HG03103 (cell line): Measurements from ENCODE around the gene CYP4F22.
"Not testable (repeated sequence)": the region's sequence is repeated elsewhere in the genome, so short reads cannot be mapped to it uniquely, and the experiment has no call there.

Experiments used
- ATAC-seq: cut with Tn5 transposase; IDR thresholded peaks from one replicate; pipeline ENCODE4 v1.9.1; 2021; ENCODE audit warnings: low read depth; ENCODE audit not compliant: unreplicated experiment

Gene CYP4F22

DNA sequence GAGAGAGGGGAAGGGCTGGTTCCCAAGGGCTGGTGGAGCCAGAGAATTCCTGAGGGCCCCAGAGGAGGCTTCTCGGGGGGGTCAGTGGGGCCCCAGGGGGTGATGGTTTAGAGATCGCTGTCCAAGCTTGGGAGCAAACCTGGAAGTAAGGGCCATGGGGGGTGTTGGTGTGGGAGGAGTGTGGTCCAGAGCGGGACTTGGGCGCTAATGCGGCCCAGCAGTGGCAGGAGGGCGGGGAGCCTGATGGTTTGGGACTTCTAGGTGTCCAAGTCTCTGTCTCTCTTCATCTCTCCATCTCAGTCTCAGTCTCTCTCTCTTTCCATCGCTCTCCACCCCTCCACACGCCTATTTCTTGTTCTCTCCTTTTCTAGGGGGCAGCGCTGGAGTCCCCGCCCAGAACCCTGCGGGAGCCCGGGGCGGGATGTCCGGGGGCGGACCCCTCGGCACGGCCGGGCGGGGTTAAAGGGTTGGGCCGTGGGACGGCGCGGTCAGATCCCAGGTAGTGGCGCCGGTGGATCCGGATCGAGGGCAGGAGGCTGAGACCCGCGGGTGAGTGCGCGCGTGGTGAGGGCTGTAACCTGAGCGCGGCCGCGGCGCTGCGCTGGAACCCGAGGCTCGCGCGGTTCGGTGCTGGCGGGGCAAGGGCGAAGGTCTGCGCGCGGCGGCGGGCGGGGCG is at the start of gene CYP4F22:
Gene CYP4F22, plus strand, starts transcription at position 491 of the 676 bp plus-strand sequence. CDS start 16,812 bp downstream, outside the sequence.
- ATAC-seq = no peak

DNA sequence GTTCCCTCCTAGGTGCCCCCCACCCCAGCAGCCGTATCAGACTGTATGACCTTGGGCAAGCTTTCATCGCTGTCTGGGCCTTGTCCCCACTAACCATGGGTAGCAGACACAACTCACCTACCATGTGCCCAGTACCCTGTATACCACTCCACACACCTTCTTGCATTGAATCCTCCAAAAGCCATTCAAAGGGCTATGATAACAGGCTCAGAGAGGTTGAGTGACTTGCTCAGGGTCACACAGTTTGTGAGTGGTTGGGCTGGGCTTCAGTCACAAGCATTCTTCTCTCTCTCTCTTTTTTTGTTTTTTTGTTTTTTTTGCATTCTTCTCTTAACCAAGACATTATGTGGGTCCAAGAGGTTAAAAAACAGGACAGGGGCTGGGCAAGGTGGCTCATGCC is 46.6 kb upstream of the CYP4F22 start:
- ATAC-seq = no peak

DNA sequence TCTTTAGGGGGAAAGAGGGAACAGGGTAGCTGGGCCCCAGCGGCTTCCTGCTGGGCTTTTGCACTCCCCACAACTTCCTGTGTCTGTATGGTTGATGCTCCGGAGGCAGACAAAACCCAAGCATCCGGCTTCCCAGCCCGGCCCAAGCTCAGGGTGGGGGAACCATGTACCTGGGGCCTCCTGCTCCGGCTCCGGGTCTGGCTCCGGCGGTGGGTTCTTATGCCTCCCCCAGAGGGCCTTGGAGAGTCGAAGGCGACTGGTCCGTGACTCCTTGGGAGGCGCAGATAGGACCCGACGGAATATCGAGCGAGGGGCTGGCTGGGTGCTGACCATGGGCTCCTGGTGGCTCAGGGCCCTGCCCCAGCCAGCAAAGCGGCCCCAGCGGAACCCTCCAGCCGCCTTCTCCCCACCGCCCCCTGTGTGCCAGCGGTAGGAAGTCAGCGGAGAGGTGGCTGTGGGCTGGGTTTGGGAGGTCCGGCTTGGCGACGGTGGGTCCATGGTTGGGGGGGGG is 44.4 kb upstream of the CYP4F22 start:
- no peak for ATAC-seq

DNA sequence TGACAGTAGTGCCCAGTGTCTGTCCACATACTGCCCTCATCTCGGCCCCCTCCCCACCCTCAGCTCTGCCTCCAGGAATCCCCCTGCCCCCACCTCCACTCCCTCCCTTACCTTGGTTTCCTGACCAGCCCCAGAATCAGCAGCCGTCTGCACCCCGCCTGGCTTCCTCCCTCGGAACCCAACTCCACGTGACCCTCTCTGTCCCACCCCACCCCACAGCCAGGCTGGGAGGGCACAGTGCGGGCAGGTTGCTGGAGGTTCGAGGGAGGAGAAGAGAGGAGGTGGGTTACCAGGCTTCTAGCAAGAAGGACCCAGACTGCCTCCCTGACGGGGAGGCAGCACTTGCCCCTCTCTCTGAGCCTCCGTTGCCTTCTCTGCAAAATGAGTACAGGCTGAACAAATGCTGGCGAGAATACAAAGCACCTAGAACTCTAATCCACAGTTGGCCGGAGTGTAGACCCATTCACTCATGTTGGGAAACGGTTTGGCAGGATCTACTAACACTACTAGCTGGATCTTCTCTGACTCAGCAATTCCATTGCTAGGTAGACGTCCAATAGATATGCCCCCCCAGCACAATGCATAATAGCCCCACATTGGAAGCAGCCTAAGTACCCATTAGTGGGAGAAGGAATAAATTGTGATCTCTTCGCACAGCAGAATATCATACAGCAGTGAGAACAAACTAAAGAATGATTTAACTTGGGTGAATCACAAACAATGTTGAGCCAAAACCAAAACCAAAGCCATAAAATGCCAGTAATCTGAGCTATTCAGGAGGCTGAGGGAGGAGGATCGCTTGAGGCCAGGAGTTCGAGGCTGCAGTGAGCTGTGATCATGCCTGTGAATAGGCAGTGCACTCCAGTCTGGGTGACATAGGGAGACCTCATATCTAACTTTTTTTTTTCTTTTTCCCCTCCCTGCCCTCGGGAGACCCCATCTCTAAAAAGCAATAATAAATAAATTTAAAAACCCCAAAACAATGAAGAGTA is 43.6 kb upstream of the CYP4F22 start, which contains the start of gene RASAL3:
Gene RASAL3, minus strand, starts transcription at position 151 of the 992 bp plus-strand sequence. CDS start 186 bp downstream, outside the sequence.
- ATAC-seq = peak; percentile 54

DNA sequence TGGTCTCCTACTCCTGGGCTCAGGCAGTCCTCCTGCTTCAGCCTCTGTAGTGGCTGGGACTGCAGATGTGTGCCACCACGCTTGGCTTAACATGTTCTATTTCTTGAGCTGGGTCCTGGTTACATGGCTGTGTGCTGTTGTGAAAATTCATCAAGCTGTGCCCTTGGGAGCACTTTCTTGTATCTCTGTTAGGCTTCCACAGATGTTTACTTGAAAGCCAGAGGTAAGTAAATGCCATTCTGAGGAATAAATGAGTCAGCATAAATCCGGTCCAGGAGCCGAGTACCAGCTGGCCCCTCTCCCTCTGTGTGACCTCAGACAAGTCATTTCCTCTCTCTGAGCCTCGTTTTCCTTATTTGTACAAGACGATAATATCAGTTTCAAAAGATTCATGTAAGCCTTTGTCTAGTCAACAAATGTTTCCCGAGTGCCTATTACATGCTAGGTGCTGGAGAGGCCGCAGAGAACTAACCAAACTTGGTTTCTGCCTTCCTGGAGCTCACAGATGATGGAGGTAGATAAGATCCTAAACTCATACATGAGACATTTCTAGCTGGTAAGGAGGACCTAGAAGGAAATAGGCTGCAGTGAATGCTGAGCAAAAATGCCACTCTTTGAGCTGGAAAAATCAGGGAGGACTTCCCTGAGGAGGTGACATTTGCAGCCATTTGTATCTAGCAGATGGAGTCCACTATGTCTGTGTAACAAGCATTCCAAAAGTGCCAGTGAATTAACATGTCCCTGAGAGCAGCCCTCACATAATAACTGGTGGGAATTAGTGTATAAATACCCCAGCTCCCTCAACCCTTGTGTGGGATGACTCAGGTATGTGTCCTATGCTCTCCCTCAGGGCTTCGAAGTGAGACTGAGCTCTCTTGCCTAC is 41.2 kb upstream of the CYP4F22 start:
- ATAC-seq = peak; percentile 42

DNA sequence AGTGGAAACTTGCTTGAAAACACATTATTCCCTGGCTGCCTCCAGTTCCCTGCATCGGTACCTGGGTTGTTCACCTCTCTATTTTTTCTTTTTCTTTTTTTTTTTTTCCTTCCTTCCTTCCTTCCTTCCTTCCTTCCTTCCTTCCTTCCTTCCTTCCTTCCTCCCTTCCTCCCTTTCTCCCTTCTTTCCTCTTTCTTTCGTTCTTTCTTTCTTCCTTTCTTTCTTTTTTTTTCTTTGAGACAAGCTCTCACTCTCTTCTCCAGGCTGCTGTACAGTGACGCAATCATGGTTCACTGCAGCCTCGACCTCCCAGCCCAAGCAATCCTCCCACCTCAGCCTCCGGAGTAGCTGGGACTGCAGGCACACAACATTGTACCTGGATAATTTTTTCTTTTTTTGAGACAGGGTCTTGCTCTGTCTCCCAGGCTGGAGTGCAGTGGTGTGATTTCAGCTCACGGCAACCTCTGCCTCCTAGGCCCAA is 40.6 kb upstream of the CYP4F22 start:
- ATAC-seq = no peak

DNA sequence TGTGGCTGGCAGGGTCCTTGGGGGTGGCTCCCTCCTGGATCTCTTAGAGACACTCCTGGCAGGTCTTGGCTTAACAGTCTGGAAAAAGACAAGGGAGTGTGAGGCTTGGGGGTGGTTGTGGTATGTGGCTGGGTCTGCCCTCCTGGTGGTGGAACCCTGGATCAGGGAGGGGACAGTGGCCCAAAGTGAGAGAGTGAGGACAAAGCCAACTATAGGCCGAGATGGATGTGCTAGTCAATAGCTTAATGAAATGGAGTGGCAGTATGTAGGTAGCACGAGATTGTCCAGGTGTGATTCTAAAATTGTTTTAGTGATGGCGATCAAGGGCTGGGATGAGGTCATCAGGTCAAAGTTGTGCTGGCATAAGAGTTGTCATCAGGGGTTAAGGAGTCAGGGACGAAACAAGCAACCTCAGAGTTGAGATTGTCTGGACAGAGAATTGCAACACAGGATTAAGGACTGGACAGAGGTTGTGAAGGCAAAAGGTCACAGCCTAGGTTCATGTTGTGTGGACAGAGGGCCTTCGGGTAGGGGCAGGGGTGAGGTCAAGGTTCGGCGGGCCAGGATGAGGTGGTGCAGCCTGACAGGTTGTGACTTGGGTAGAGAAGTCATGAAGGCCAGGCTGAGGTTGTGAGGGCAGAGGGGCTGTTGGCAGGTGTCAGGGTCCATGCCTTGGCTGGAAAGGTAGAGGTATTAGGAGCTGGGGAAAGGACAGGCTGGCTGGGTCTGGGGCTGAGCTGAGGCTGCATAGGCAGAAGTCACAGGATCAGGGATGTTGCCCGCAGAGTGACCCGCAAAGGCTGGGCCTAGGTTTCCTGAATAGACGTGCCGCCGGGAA is 39.4 kb upstream of the CYP4F22 start:
- ATAC-seq = no peak

DNA sequence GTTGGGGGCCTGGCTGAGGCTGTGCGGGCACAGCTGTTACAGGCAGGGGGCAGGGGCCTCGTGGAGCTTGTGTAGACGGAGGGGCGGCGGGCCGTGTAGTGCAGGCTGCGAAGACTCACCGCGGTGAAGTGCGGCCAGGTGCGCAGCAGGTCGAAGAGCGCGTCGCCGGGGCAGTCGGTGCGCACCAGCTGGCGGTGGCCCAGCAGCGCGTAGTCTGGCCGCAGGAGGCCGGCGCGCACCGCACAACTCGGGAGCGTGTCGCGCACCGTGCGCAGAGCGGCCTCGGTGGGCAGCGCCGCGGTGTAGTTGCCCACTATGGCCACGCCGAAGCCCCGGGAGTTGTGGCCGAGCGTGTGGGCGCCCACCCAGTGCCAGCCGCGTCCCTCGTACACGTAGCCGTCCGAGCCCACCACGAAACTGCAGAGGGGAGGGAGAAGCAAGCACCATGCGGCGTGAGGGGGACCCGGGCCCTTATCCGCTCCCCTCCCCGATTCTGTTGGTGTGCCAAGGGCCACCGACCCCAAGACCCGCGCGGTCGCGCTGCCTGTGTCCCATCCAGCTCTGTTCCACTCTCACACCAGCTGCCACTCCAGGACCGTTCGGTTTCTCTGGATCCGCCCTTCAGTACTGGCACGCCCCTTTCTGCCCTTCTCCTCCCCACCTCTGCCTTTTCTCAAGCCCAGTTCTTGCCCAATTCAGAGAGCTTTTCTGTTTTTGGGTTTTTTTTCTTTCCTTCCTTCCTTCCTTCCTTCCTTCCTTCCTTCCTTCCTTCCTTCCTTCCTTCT is 38.6 kb upstream of the CYP4F22 start:
- no peak for ATAC-seq

DNA sequence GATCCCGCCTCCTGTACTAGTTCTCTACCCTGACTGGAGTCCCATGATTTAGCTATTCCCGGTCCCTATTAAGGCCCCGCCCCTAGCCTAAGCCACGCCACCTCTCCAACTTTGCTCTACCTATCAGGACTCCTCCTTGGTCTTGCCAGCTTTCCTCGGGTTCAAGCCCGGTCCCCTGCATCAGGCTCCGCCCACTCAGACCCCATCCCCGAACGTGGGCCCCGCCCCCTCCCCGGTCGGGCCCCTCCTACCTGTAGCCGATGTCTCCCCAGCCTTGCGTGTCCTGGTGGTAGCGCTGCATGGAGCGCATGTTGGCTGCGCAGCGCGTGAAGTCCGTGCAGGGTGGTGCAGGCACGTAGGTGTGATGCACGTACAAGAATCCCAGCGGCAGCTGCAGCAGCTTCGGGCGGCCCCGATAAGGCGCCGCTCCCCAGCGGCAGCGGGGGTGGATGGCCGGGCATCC is 36.7 kb upstream of the CYP4F22 start:
- ATAC-seq = no peak

- not testable (repeated sequence) for ATAC-seq
These were observed 34.5 kb upstream of the CYP4F22 start for GRCh38 chr19:15473821-15474220.

DNA sequence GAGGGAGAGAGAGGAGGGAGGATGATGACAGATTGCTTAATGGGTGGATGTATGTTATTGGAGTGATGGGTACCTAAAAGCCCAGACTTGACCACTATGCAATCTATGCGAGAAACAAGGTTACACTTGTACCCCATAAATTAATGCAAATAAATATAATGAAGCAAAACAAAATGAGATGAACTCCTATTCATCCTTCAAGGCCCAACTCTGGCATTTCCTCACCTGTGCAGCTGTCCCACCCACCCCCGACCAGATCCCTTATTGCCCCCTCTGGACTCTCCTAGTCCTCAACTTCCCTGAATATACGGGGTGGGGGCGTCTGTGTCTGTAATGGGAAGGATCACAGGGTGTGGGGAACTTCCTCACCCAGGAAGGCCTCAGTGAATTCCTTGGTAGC is 33.2 kb upstream of the CYP4F22 start:
- no peak for ATAC-seq

- ATAC-seq = no peak
These were observed 32.7 kb upstream of the CYP4F22 start for GRCh38 chr19:15475611-15476010.

DNA sequence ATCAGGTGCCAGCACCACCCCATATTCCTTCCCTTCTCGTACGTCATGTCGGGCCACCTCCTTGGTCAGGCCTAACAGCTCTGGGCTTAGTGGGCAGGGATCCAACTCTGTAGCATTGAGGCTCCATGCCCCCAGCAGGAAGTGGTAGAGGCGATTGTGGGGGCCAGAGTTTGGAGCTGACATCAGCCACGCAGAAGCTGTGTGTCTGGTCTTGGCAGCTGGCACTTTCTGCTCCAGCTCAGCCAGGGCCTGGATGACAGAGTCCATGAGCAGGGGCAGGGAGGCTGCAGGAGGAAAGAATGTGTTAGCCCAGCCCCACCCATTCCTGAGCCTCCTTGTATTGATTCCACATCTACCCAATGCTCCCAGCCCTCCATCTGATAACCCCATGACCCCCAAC is 32.0 kb upstream of the CYP4F22 start:
- no peak for ATAC-seq

GRCh38 chr19:15479391-15480345 is 28.7 kb upstream of the CYP4F22 start, which contains the start of gene PGLYRP2:
PGLYRP2 (minus strand) TSS chr19:15479501; CDS start chr19:15479371, 130 bp downstream.
- no peak for ATAC-seq

- not testable (repeated sequence) for ATAC-seq
These were observed 27.3 kb upstream of the CYP4F22 start for GRCh38 chr19:15480996-15481395.

GRCh38 chr19:15485768-15486167 is 22.6 kb upstream of the CYP4F22 start:
- not testable (repeated sequence) for ATAC-seq

DNA sequence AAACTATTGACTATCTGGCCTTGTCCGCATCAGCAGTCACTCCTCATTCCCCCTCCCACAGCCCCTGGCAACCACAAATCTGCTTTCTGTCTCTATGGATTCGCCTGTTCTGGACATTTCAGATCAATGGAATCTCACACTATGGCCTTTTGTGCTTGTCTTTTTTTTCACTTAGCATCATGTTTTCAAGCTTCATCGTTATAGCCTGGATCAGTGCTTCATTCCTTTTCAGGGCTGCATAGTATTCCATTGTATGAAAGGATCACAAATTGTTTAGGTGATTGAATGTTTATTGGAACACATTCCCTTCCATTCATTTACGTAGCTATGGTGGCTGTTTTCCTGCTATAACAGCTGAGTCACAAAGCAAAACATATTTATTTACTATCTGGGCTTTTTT is 21.3 kb upstream of the CYP4F22 start:
- no peak for ATAC-seq
